Trophoblast cell (in vitro differentiated cells and primary cell): ENCODE results near the gene MAML2.

Source experiments
- DNase-seq, 2 donors: peaks; one replicate each; pipeline ENCODE4 v3.0.0-alpha.2; 2016
- H2AFZ ChIP-seq: 2 replicates; pipeline ENCODE4 v1.6.1; 2013; ENCODE audit warnings: low read length, moderate library complexity, mild to moderate bottlenecking; ENCODE audit not compliant: insufficient read depth, poor library complexity
- H2AK5ac ChIP-seq: 2 replicates; pipeline ENCODE4 v1.6.1; 2013; ENCODE audit warnings: mild to moderate bottlenecking, low read length
- H2BK120ac ChIP-seq: 2 replicates; pipeline ENCODE4 v1.6.1; 2013; ENCODE audit warnings: low read length, mild to moderate bottlenecking, moderate library complexity; ENCODE audit not compliant: insufficient read depth, poor library complexity
- H2BK12ac ChIP-seq: 2 replicates; pipeline ENCODE4 v1.6.1; 2013; ENCODE audit warnings: mild to moderate bottlenecking, low read length, moderate library complexity
- H2BK5ac ChIP-seq: 2 replicates; pipeline ENCODE4 v1.6.1; 2013; ENCODE audit warnings: low read length, low read depth, moderate library complexity, mild to moderate bottlenecking; ENCODE audit not compliant: poor library complexity
- H3K14ac ChIP-seq: 2 replicates; pipeline ENCODE4 v1.6.1; 2013; ENCODE audit warnings: mild to moderate bottlenecking, low read length
- H3K18ac ChIP-seq: 2 replicates; pipeline ENCODE4 v1.6.1; 2013; ENCODE audit warnings: mild to moderate bottlenecking, low read length
- H3K23ac ChIP-seq: 2 replicates; pipeline ENCODE4 v1.6.1; 2013; ENCODE audit warnings: low read length
- H3K27ac ChIP-seq: 2 replicates; pipeline ENCODE4 v1.5.1; 2013; ENCODE audit warnings: low read depth, mild to moderate bottlenecking, inconsistent platforms, low read length, moderate library complexity
- H3K27me3 ChIP-seq: 2 replicates; pipeline ENCODE4 v1.6.1; 2013; ENCODE audit warnings: inconsistent platforms, mild to moderate bottlenecking, low read length, moderate library complexity; ENCODE audit not compliant: insufficient read depth
- H3K36me3 ChIP-seq, 2 experiments: 1 replicate in 1 of 2; 2 replicates in 1 of 2; pipeline ENCODE4 v1.6.1; 2013; ENCODE audit warnings: low read length in 2 of 2, mild to moderate bottlenecking in 2 of 2, moderate library complexity in 1 of 2; ENCODE audit not compliant: insufficient read depth in 2 of 2, control insufficient read depth in 1 of 2
- H3K4ac ChIP-seq: 2 replicates; pipeline ENCODE4 v1.6.1; 2013; ENCODE audit warnings: low read depth, mild to moderate bottlenecking, low read length, moderate library complexity
- H3K4me1 ChIP-seq, 2 experiments: 1 replicate in 1 of 2; 2 replicates in 1 of 2; pipeline ENCODE4 v1.6.1; 2013; ENCODE audit warnings: low read length in 2 of 2, mild to moderate bottlenecking in 2 of 2, moderate library complexity in 1 of 2; ENCODE audit not compliant: insufficient read depth in 2 of 2, control insufficient read depth in 1 of 2
- H3K4me2 ChIP-seq: 2 replicates; pipeline ENCODE4 v1.6.1; 2013; ENCODE audit warnings: inconsistent platforms, mild to moderate bottlenecking, low read length, moderate library complexity
- H3K4me3 ChIP-seq: 2 replicates; pipeline ENCODE4 v1.5.1; 2013; ENCODE audit warnings: mild to moderate bottlenecking, low read depth, low read length, inconsistent platforms
- H3K79me1 ChIP-seq: one replicate; pipeline ENCODE4 v1.6.1; 2013; ENCODE audit warnings: low read length
- H3K79me2 ChIP-seq: 2 replicates; pipeline ENCODE4 v1.6.1; 2013; ENCODE audit warnings: low read length, mild to moderate bottlenecking; ENCODE audit not compliant: control insufficient read depth, insufficient read depth, poor library complexity
- H3K9ac ChIP-seq: 2 replicates; pipeline ENCODE4 v1.6.1; 2013; ENCODE audit warnings: mild to moderate bottlenecking, low read length
- H3K9me3 ChIP-seq: 2 replicates; pipeline ENCODE4 v1.6.1; 2013; ENCODE audit warnings: low read depth, mild to moderate bottlenecking, control low read depth, inconsistent platforms, low read length; ENCODE audit not compliant: insufficient read depth
- H4K12ac ChIP-seq: 2 replicates; pipeline ENCODE4 v1.6.1; 2013; ENCODE audit warnings: low read depth, mild to moderate bottlenecking, low read length, moderate library complexity
- H4K8ac ChIP-seq: 2 replicates; pipeline ENCODE4 v1.6.1; 2013; ENCODE audit warnings: low read depth, mild to moderate bottlenecking, low read length, moderate library complexity
- H4K91ac ChIP-seq: one replicate; pipeline ENCODE4 v1.6.1; 2013; ENCODE audit warnings: low read depth, mild to moderate bottlenecking, low read length, moderate library complexity
- WGBS: extraction: QIAGEN DNeasy Blood & Tissue Kit; methylation state at CpG from one replicate; pipeline ENCODE4 v1.1.7; 2013; ENCODE audit warnings: missing lambda C conversion rate; ENCODE audit not compliant: insufficient read length, insufficient coverage; ENCODE audit errors: extremely low coverage; 5-methylcytosine and 5-hydroxymethylcytosine counted together

Gene MAML2

DNA sequence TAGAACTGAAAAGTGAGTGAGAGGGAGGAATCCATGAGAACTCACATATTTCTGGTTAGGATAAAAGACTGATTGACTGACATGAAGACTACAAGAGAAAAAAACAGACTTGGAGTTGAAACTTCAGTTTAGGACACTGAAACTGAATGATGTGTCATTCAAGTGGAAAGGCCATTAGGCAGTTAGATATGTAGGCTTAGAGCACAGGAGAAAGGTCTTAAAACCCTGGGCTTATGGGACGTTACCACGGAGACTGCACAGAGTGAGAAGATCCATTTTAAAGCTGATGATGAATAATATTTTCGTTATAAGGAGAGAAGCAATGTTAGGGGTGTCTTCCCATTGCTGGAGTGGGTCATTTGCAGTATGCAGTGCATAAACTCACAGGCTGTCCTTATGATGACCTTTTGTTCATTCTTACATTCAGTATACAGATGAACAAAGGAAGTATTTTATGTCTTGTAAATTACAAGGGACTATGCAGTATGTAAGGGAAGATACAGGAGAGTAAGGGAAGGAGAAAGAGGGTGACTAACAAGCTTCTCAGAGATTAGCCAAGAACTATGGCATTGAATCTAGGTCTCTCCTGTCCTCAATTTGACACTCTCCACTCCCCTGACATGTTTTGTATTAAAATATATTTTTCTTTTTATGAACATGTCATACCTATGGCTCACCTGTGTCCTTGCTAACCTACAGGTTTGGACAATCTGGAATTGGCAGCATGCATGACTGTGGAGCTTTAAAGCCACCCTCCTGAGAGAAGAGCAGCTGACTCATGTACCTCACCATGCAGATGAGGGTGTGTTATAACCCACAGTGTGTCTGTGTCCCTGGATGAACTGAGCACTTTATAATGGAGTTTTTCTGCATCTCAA is 63.7 kb downstream of the MAML2 start:
- no CpG with 5 or more reads among the region's 3 CpGs for WGBS
- no peak overlapping the region for H3K23ac ChIP-seq
- peak overlapping the region; percentile 8 for H3K27ac ChIP-seq
- H2BK12ac ChIP-seq, result no peak overlapping the region
- H2BK120ac ChIP-seq, result no peak overlapping the region
- no peak overlapping the region for H3K4me3 ChIP-seq
- peak overlapping the region; percentile 35 for H2BK5ac ChIP-seq
- peaks cover 6% of the 10 kb centered on the region in 2 experiments for H3K36me3 ChIP-seq
- peaks cover 7 to 9% of the 10 kb centered on the region in 2 experiments for H3K4me1 ChIP-seq
- no peak overlapping the region for H2AFZ ChIP-seq
- H3K79me1 ChIP-seq, result peaks cover 10% of the 10 kb centered on the region
- no peak overlapping the region for H3K4me2 ChIP-seq
- no peak overlapping the region for H2AK5ac ChIP-seq
- no peak overlapping the region for H3K14ac ChIP-seq
- H3K27me3 ChIP-seq, result no peaks in the 10 kb centered on the region
- H4K8ac ChIP-seq, result no peak overlapping the region
- DNase-seq, result peak in 1 of 2 donors; percentile 40
- H4K91ac ChIP-seq, result no peak overlapping the region
- peaks cover 4% of the 10 kb centered on the region for H3K79me2 ChIP-seq
- H4K12ac ChIP-seq, result no peak overlapping the region
- no peak overlapping the region for H3K9ac ChIP-seq
- H3K9me3 ChIP-seq, result no peaks in the 10 kb centered on the region
- H3K18ac ChIP-seq, result no peak overlapping the region
- H3K4ac ChIP-seq, result no peak overlapping the region

DNA sequence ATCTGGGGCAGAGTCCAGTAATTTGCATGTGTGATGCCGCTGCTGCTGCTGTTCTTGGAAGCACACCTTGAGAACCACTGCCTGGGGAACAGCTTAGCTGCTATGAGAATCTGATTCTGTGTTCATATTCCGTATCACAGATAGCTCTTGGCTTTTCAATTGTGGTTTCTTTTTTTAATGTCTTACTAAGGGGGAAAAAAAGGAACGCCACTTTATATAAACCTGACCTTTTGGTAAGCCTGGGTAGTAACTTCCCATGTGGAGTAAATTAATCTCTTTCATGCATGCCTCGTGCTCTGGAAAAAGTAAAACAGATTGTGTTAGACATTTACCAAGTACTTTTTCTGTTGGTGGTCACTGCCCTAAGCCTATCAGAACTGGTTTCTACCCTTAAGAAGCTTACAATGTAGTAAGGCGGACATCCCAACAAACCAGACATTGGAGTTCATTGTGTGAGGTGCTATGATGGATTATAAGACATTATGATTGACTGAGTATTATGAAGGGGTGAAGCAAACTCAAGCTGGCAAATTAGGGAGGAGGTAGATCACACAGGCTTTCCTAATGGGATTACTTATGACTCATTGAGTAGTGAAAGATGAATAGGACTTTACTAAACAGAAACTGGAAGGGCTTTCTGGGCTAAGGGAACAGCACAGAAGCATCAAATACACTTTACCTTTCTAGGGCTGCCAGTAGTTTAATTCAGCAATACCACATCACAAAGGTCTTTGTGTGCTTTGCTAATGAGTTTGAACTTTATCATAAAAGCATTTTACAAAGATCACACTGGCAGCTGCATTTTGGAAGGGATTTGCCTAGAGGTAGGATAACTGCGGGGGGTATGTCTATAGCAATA is 64.7 kb downstream of the MAML2 start:
- Histone ChIP-seq H4K8ac (no peak overlapping the region), H3K4me2 (no peak overlapping the region), H2BK5ac (peak overlapping the region; percentile 40), H3K9me3 (no peaks in the 10 kb centered on the region), H3K4me1 (peaks cover 9 to 10% of the 10 kb centered on the region in 2 experiments), H3K79me1 (peaks cover 13% of the 10 kb centered on the region), H3K23ac (no peak overlapping the region), H3K4ac (peak overlapping the region; percentile 62), H2AFZ (no peak overlapping the region), H3K27ac (peak overlapping the region; percentile 20), H3K9ac (no peak overlapping the region), H2BK120ac (no peak overlapping the region), H4K91ac (no peak overlapping the region), H2AK5ac (no peak overlapping the region), H3K18ac (peak overlapping the region; percentile 86), H4K12ac (no peak overlapping the region), H2BK12ac (no peak overlapping the region), H3K4me3 (no peak overlapping the region), H3K27me3 (no peaks in the 10 kb centered on the region), H3K79me2 (peaks cover 7% of the 10 kb centered on the region), H3K14ac (no peak overlapping the region), H3K36me3 (peaks cover 6 to 9% of the 10 kb centered on the region in 2 experiments)
- WGBS, result no CpG with 5 or more reads among the region's 6 CpGs
- DNase-seq, result no peak

DNA sequence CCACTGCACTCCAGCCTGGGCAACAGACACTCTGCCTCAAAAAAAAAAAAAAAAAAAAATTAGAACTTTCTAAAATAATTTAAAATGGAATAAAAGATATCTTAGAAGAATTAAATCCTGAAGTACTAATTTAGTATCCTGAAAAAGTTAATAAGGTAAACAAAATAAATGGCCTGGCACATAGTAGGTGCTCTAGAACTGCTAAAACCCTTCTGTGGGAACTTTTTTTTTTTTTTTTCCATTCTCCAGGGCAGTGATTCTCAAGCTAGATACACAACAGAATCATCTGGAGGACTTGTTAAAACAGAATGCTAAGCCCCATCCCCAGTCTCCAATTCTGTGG is 65.3 kb downstream of the MAML2 start:
- Histone ChIP-seq H3K36me3 (peaks cover 6 to 9% of the 10 kb centered on the region in 2 experiments), H3K4me2 (no peak overlapping the region), H2BK5ac (peak overlapping the region; percentile 40), H3K4me1 (peaks cover 9 to 10% of the 10 kb centered on the region in 2 experiments), H2AK5ac (no peak overlapping the region), H3K9me3 (no peaks in the 10 kb centered on the region), H3K4ac (peak overlapping the region; percentile 62), H2AFZ (no peak overlapping the region), H4K12ac (no peak overlapping the region), H3K27me3 (no peaks in the 10 kb centered on the region), H3K4me3 (no peak overlapping the region), H3K79me2 (peaks cover 7% of the 10 kb centered on the region), H3K9ac (no peak overlapping the region), H3K23ac (no peak overlapping the region), H4K91ac (no peak overlapping the region), H3K79me1 (peaks cover 13% of the 10 kb centered on the region), H4K8ac (no peak overlapping the region), H2BK12ac (no peak overlapping the region), H3K14ac (no peak overlapping the region), H3K27ac (peak overlapping the region; percentile 20), H3K18ac (peak overlapping the region; percentile 86), H2BK120ac (no peak overlapping the region)
- DNase-seq, result no peak

DNA sequence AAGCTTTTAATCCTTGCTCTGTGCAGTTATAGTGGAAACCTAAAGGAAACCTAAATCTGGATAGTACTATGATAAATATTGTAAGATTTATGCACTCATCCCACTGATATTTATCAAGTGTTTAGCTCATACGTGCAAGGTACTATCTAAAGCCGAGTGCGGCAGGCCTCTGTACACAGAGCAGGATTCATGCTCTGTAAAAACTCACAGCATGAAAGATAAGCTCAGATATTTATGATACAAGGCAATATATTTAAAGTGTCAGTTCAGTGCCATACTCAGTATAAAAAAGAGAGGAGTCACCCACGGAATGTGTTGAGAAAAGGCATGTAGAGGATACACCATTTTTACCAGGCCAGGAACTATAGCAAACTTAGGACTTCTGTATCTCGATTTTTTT is 66.2 kb downstream of the MAML2 start:
- H2BK12ac ChIP-seq, result no peak overlapping the region
- H3K23ac ChIP-seq, result no peak overlapping the region
- H3K27ac ChIP-seq, result peak overlapping the region; percentile 68
- no peaks in the 10 kb centered on the region for H3K9me3 ChIP-seq
- no peak overlapping the region for H2AFZ ChIP-seq
- H3K18ac ChIP-seq, result no peak overlapping the region
- no peak overlapping the region for H3K4ac ChIP-seq
- H3K4me3 ChIP-seq, result no peak overlapping the region
- no peak for DNase-seq
- no peak overlapping the region for H2AK5ac ChIP-seq
- no peak overlapping the region for H3K4me2 ChIP-seq
- H2BK120ac ChIP-seq, result peak overlapping the region; percentile 15
- peaks cover 6 to 9% of the 10 kb centered on the region in 2 experiments for H3K36me3 ChIP-seq
- peaks cover 12% of the 10 kb centered on the region in 2 experiments for H3K4me1 ChIP-seq
- peaks cover 7% of the 10 kb centered on the region for H3K79me2 ChIP-seq
- H4K8ac ChIP-seq, result no peak overlapping the region
- no peak overlapping the region for H3K14ac ChIP-seq
- no peak overlapping the region for H2BK5ac ChIP-seq
- H3K9ac ChIP-seq, result no peak overlapping the region
- peaks cover 17% of the 10 kb centered on the region for H3K79me1 ChIP-seq
- no peak overlapping the region for H4K91ac ChIP-seq
- H4K12ac ChIP-seq, result no peak overlapping the region
- no peaks in the 10 kb centered on the region for H3K27me3 ChIP-seq
- WGBS, result no CpG with 5 or more reads among the region's 5 CpGs
